Measurements from ENCODE around the gene RBFOX2. TPM values are rescaled to one million over a fixed set of nuclear protein-coding genes. Genes with fewer than 3 reads are reported as not detected.

The RBFOX2 gene
- total and polyA plus RNA-seq, 10 of the 15 experiments (the other 5 are each of a cell fraction or from before 2014, with no cell fraction given) = 0.01 to 2.7 (median 0.17) TPM; not detected in 4

- in situ Hi-C loops (cut with MboI) = no loop called here
- BruUV-seq (replicated peaks) = no TSS peak
- H3K4me1 ChIP-seq (ENCODE audit: control insufficient read depth, insufficient read depth, low read length) = no peaks in the 10 kb centered on the region
- H3K4me3 ChIP-seq = no peak overlapping the region
- DNase-seq (ENCODE audit: low read depth, low spot score) = no peak
- ATAC-seq = no peak
- H3K27ac ChIP-seq (ENCODE audit: control insufficient read depth, insufficient read depth) = no peak overlapping the region
- no peak overlapping the region for H3K9ac ChIP-seq (ENCODE audit: control insufficient read depth, insufficient read depth, low read length)
- no peaks in the 10 kb centered on the region for H3K9me3 ChIP-seq (replicated peaks; ENCODE audit: control insufficient read depth, insufficient read depth, low read length)
- intact Hi-C loops (cut with micrococcal nuclease; ENCODE audit: unreplicated experiment) = no loop called here
- no peaks in the 10 kb centered on the region for H3K36me3 ChIP-seq (ENCODE audit: control insufficient read depth in 2 of 2, insufficient read depth in 2 of 2, low read length in 1 of 2)
- ChIA-PET RAD21 (ENCODE audit: unreplicated experiment) (no interaction called here), POLR2A (no interaction called here), CTCF (interaction anchor here (0.7 to 1.2 kb wide), 2 partner anchors 377 to 407 kb away, joined by 3 read pairs; no protein-coding TSS in a partner anchor), SMC1A (ENCODE audit: uncharacterized antibody, unreplicated experiment) (interaction anchor here (1.2 kb wide), 1 partner anchor 62 kb away, joined by 5 read pairs; no protein-coding TSS in a partner anchor)
- no peak overlapping the region for H3K4me2 ChIP-seq (ENCODE audit: control insufficient read depth, insufficient read depth)
- no peaks in the 10 kb centered on the region for H3K79me2 ChIP-seq (ENCODE audit: control insufficient read depth, insufficient read depth, low read length)
- H3K27me3 ChIP-seq (replicated peaks in 1 of 2; ENCODE audit: control insufficient read depth in 2 of 2, insufficient read depth in 2 of 2, low read length in 1 of 2) = no peaks in the 10 kb centered on the region; a peak in 1 of 4 replicates
- TF ChIP-seq BHLHE40 (IDR thresholded peaks at IDR 0.05; ENCODE audit: borderline replicate concordance in 1 of 2, low read depth in 2 of 2, low read length in 1 of 2) (no peak), HDGF (IDR thresholded peaks at IDR 0.05) (no peak)
- no peak overlapping the region for H2AFZ ChIP-seq (ENCODE audit: control insufficient read depth, low read depth, low read length)
- 43% methylated on average over 10 of the region's 10 CpGs for WGBS (ENCODE audit: insufficient coverage, insufficient replicate concordance, low lambda C conversion rate, missing lambda C conversion rate)
- FAIRE-seq = no peak
- no peaks in the 10 kb centered on the region for H4K20me1 ChIP-seq (ENCODE audit: control insufficient read depth, insufficient read depth)
These were observed 339.5 kb downstream of the RBFOX2 start for GRCh38 chr22:35688913-35689675.

Other genes starting within 250 kb of the RBFOX2 start
- 66.8 and 66.9 TPM in 2 replicates for gene APOL3, start 131.9 kb upstream of the RBFOX2 start, total RNA-seq (2014; rRNA removed)
- gene APOL3, start 131.9 kb upstream of the RBFOX2 start, total RNA-seq (2014; rRNA removed; fragmentation: Illumina TruSeq; extraction: Trizol) = 51.7 and 53.4 TPM in 2 replicates
- gene APOL3, start 131.9 kb upstream of the RBFOX2 start, total RNA-seq (2021) = 50.6 and 56.9 TPM in 2 replicates
- 48.6 and 52.4 TPM in 2 replicates for gene APOL3, start 131.9 kb upstream of the RBFOX2 start, polyA plus RNA-seq (2011; rRNA removed)
- gene APOL3, start 131.9 kb upstream of the RBFOX2 start, polyA plus RNA-seq (2014; fragmentation: Illumina TruSeq; extraction: Trizol) = 62.4 and 63.1 TPM in 2 replicates
- gene APOL3, start 131.9 kb upstream of the RBFOX2 start, polyA plus RNA-seq (2014; fragmentation: Nextera tagmentation; extraction: Ambion mirVana) = 10 to 100 TPM in 1 of 2 experiments, 1 to 10 TPM in 1; 6.9 to 33.7 TPM
- gene APOL3, start 131.9 kb upstream of the RBFOX2 start, polyA plus RNA-seq (2014; rRNA removed) = 42.9 and 44.5 TPM in 2 replicates
- gene APOL3, start 131.9 kb upstream of the RBFOX2 start, polyA plus RNA-seq (2016; fragmentation: Nextera tagmentation; extraction: Ambion mirVana) = 10 to 100 TPM; 21.1 to 23.3 TPM
- gene APOL4, start 173.0 kb upstream of the RBFOX2 start, total RNA-seq (2014; rRNA removed) = not detected in 2 replicates
- gene APOL4, start 173.0 kb upstream of the RBFOX2 start, total RNA-seq (2014; rRNA removed; fragmentation: Illumina TruSeq; extraction: Trizol) = not detected in 2 replicates
- 0.13 TPM in 1 of 2 replicates, not detected in the other for gene APOL4, start 173.0 kb upstream of the RBFOX2 start, total RNA-seq (2021)
- not detected in 2 replicates for gene APOL4, start 173.0 kb upstream of the RBFOX2 start, polyA plus RNA-seq (2011; rRNA removed)
- 0.13 and 0.24 TPM in 2 replicates for gene APOL4, start 173.0 kb upstream of the RBFOX2 start, polyA plus RNA-seq (2014; fragmentation: Illumina TruSeq; extraction: Trizol)
- gene APOL4, start 173.0 kb upstream of the RBFOX2 start, polyA plus RNA-seq (2014; fragmentation: Nextera tagmentation; extraction: Ambion mirVana) = not detected
- 0.03 and 0.22 TPM in 2 replicates for gene APOL4, start 173.0 kb upstream of the RBFOX2 start, polyA plus RNA-seq (2014; rRNA removed)
- under 1 TPM in 1 of 2 experiments, not detected in 1; 0.19 TPM for gene APOL4, start 173.0 kb upstream of the RBFOX2 start, polyA plus RNA-seq (2016; fragmentation: Nextera tagmentation; extraction: Ambion mirVana)
- 25.1 and 26.6 TPM in 2 replicates for gene APOL2, start 210.7 kb upstream of the RBFOX2 start, total RNA-seq (2014; rRNA removed)
- 27.0 and 27.3 TPM in 2 replicates for gene APOL2, start 210.7 kb upstream of the RBFOX2 start, total RNA-seq (2014; rRNA removed; fragmentation: Illumina TruSeq; extraction: Trizol)
- gene APOL2, start 210.7 kb upstream of the RBFOX2 start, total RNA-seq (2021) = 29.0 and 32.9 TPM in 2 replicates
- gene APOL2, start 210.7 kb upstream of the RBFOX2 start, polyA plus RNA-seq (2011; rRNA removed) = 32.6 and 39.9 TPM in 2 replicates
- gene APOL2, start 210.7 kb upstream of the RBFOX2 start, polyA plus RNA-seq (2014; fragmentation: Illumina TruSeq; extraction: Trizol) = 22.3 and 24.9 TPM in 2 replicates
- gene APOL2, start 210.7 kb upstream of the RBFOX2 start, polyA plus RNA-seq (2014; fragmentation: Nextera tagmentation; extraction: Ambion mirVana) = 10 to 100 TPM in 1 of 2 experiments, 1 to 10 TPM in 1; 4.4 to 14.7 TPM
- gene APOL2, start 210.7 kb upstream of the RBFOX2 start, polyA plus RNA-seq (2014; rRNA removed) = 26.9 and 27.4 TPM in 2 replicates
- gene APOL2, start 210.7 kb upstream of the RBFOX2 start, polyA plus RNA-seq (2016; fragmentation: Nextera tagmentation; extraction: Ambion mirVana) = 10 to 100 TPM; 12.3 to 13.7 TPM
- gene APOL1, start 224.3 kb upstream of the RBFOX2 start, total RNA-seq (2014; rRNA removed) = 13.7 and 14.4 TPM in 2 replicates
- 12.6 and 13.1 TPM in 2 replicates for gene APOL1, start 224.3 kb upstream of the RBFOX2 start, total RNA-seq (2014; rRNA removed; fragmentation: Illumina TruSeq; extraction: Trizol)
- 27.4 and 28.6 TPM in 2 replicates for gene APOL1, start 224.3 kb upstream of the RBFOX2 start, total RNA-seq (2021)
- gene APOL1, start 224.3 kb upstream of the RBFOX2 start, polyA plus RNA-seq (2011; rRNA removed) = 27.2 and 42.0 TPM in 2 replicates
- 20.6 and 25.3 TPM in 2 replicates for gene APOL1, start 224.3 kb upstream of the RBFOX2 start, polyA plus RNA-seq (2014; fragmentation: Illumina TruSeq; extraction: Trizol)
- 10 to 100 TPM in 1 of 2 experiments, 1 to 10 TPM in 1; 9.0 to 10.7 TPM for gene APOL1, start 224.3 kb upstream of the RBFOX2 start, polyA plus RNA-seq (2014; fragmentation: Nextera tagmentation; extraction: Ambion mirVana)
- 18.3 and 18.7 TPM in 2 replicates for gene APOL1, start 224.3 kb upstream of the RBFOX2 start, polyA plus RNA-seq (2014; rRNA removed)
- 10 to 100 TPM; 17.2 to 18.0 TPM for gene APOL1, start 224.3 kb upstream of the RBFOX2 start, polyA plus RNA-seq (2016; fragmentation: Nextera tagmentation; extraction: Ambion mirVana)

All from GM12878 (cell line).